Tibial artery (tissue), 4 donors: ENCODE data around the gene AQP5.
"Not testable (repeated sequence)": the region's sequence is repeated elsewhere in the genome, so short reads cannot be mapped to it uniquely, and the experiment has no call there.

Experiments used
- DNase-seq, 2 donors: peaks; one replicate each; pipeline ENCODE4 v3.0.0-alpha.2; 2019
- H3K27ac ChIP-seq, 2 donors: fragments of 200-600 bp; sonication (generic) in 1 of 2; 1 replicate in 1 of 2; 2 replicates in 1 of 2; pipeline ENCODE4 v1.5.1; 2018 to 2019; ENCODE audit warnings: mild to moderate bottlenecking in 1 of 2
- H3K27me3 ChIP-seq, 2 donors: fragments of 200-600 bp; sonication (generic) in 1 of 2; one replicate each; pipeline versions ENCODE4 v1.5.1 to v1.6.0; 2016 to 2019
- H3K36me3 ChIP-seq, 3 donors: fragments of 200-600 bp; sonication (generic) in 2 of 3; one replicate each; pipeline ENCODE4 v1.5.1; 2016 to 2019; ENCODE audit warnings: mild to moderate bottlenecking in 2 of 3
- H3K4me1 ChIP-seq, 4 donors: fragments of 200-600 bp; sonication (generic) in 2 of 4; 1 replicate in 3 of 4; 2 replicates in 1 of 4; pipeline ENCODE4 v1.5.1; 2016 to 2019
- H3K4me3 ChIP-seq, 2 donors: fragments of 200-600 bp; sonication (generic) in 1 of 2; 1 replicate in 1 of 2; 2 replicates in 1 of 2; pipeline ENCODE4 v1.5.1; 2018 to 2019; ENCODE audit warnings: mild to moderate bottlenecking in 2 of 2
- H3K9me3 ChIP-seq, 3 donors: fragments of 200-600 bp; sonication (generic) in 1 of 3; one replicate each; pipeline ENCODE4 v1.5.1; 2016 to 2019
- CTCF ChIP-seq, 2 experiments: fragments of 200-600 bp in 1 of 2; fragments of 450-650 bp in 1 of 2; IDR thresholded peaks; one replicate each; pipeline ENCODE4 v1.5.1; 2017 to 2019; ENCODE audit warnings: antibody characterized with exemption in 2 of 2, mild to moderate bottlenecking in 1 of 2, moderate library complexity in 1 of 2
- intact Hi-C: fragments of 100-400 bp; cut with DNase I; formaldehyde crosslinking; loops from one replicate; pipeline ENCODE4 v1.15.0; 2023; ENCODE audit warnings: low total_unique reads

AQP5 gene

GRCh38 chr12:49982246-49983087, 20.8 kb downstream of the AQP5 start:
- Histone ChIP-seq H3K27ac (no peak overlapping the region), H3K36me3 (no peaks in the 10 kb centered on the region), H3K27me3 (no peaks in the 10 kb centered on the region), H3K4me3 (no peak overlapping the region), H3K9me3 (no peaks in the 10 kb centered on the region), H3K4me1 (peaks cover 0 to 7% (median 3%) of the 10 kb centered on the region in 4 donors)
- DNase-seq = no peak
- no peak for TF ChIP-seq CTCF (IDR thresholded peaks at IDR 0.05)
- intact Hi-C loops = no loop called here

GRCh38 chr12:49983892-49984291, 22.2 kb downstream of the AQP5 start:
- DNase-seq = no peak
- intact Hi-C loops = no loop called here
- Histone ChIP-seq H3K4me3 (no peak overlapping the region), H3K27ac (no peak overlapping the region), H3K9me3 (no peaks in the 10 kb centered on the region), H3K36me3 (no peaks in the 10 kb centered on the region), H3K4me1 (peaks cover 0 to 7% (median 3%) of the 10 kb centered on the region in 4 donors), H3K27me3 (no peaks in the 10 kb centered on the region)
- no peak for TF ChIP-seq CTCF (IDR thresholded peaks at IDR 0.05)

- TF ChIP-seq CTCF (IDR thresholded peaks at IDR 0.05) = no peak
- H3K36me3 ChIP-seq = no peaks in the 10 kb centered on the region
- no peaks in the 10 kb centered on the region for H3K27me3 ChIP-seq
- intact Hi-C loops = no loop called here
- H3K9me3 ChIP-seq = no peaks in the 10 kb centered on the region
- no peak overlapping the region for H3K4me3 ChIP-seq
- peaks cover 0 to 7% (median 3%) of the 10 kb centered on the region in 4 donors for H3K4me1 ChIP-seq
- no peak overlapping the region for H3K27ac ChIP-seq
- no peak for DNase-seq
Measured at GRCh38 chr12:49984476-49985359, 23.0 kb downstream of the AQP5 start.

GRCh38 chr12:49985981-49986380, 24.3 kb downstream of the AQP5 start:
- no peaks in the 10 kb centered on the region for H3K27me3 ChIP-seq
- intact Hi-C loops = no loop called here
- DNase-seq = no peak
- no peaks in the 10 kb centered on the region for H3K36me3 ChIP-seq
- H3K9me3 ChIP-seq = no peaks in the 10 kb centered on the region
- no peak overlapping the region for H3K27ac ChIP-seq
- no peak for TF ChIP-seq CTCF (IDR thresholded peaks at IDR 0.05)
- no peak overlapping the region for H3K4me3 ChIP-seq
- H3K4me1 ChIP-seq = peaks cover 0 to 7% (median 3%) of the 10 kb centered on the region in 4 donors

GRCh38 chr12:49986476-49986875, 24.8 kb downstream of the AQP5 start:
- H3K4me1 ChIP-seq, H3K9me3 ChIP-seq, H3K4me3 ChIP-seq, H3K36me3 ChIP-seq, H3K27me3 ChIP-seq, DNase-seq, H3K27ac ChIP-seq, intact Hi-C loops: not testable (repeated sequence)
